IPS-15b (cell line): ENCODE data around the gene SASH3.

ENCODE experiments used
- H3K27me3 ChIP-seq: one replicate; pipeline ENCODE4 v1.6.1; 2013; ENCODE audit warnings: low read length; ENCODE audit not compliant: control insufficient read depth, insufficient read depth
- H3K36me3 ChIP-seq: one replicate; pipeline ENCODE4 v1.6.1; 2013; ENCODE audit warnings: low read length; ENCODE audit not compliant: control insufficient read depth, insufficient read depth
- H3K4me1 ChIP-seq: one replicate; pipeline ENCODE4 v1.6.1; 2013; ENCODE audit warnings: mild to moderate bottlenecking, low read length; ENCODE audit not compliant: control insufficient read depth, insufficient read depth
- H3K4me3 ChIP-seq: one replicate; pipeline ENCODE4 v1.5.1; 2013; ENCODE audit warnings: low read depth, low read length
- H3K9ac ChIP-seq: one replicate; pipeline ENCODE4 v1.6.1; 2013; ENCODE audit warnings: low read depth, mild to moderate bottlenecking, low read length
- H3K9me3 ChIP-seq: one replicate; pipeline ENCODE4 v1.6.1; 2013; ENCODE audit warnings: mild to moderate bottlenecking, low read length; ENCODE audit not compliant: control insufficient read depth, insufficient read depth

SASH3 gene

DNA sequence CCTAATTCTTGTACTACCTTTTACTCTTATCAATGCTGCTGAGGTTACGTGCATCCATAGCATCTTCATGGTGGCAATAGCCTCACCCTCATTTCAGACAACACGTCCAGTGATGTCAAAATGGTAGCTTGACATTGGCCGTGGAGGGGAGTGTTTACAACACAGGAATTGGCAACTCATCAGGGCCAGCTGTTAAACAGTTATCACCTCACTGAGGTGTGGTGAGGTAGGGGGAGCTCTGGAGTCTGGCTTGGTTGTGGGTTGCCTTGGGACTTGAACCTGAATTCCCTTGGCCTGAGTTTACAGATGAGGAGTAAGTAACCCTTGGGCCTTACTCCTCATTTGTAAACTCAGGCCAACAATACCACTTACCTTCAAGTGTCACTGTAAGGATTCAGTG, 10.4 kb downstream of the SASH3 start:
- Histone ChIP-seq H3K4me3 (no peak overlapping the region), H3K4me1 (no peaks in the 10 kb centered on the region), H3K9me3 (no peaks in the 10 kb centered on the region), H3K27me3 (no peaks in the 10 kb centered on the region), H3K36me3 (no peaks in the 10 kb centered on the region), H3K9ac (no peak overlapping the region)

GRCh38 chrX:129790808-129791207, 11.1 kb downstream of the SASH3 start:
- H3K36me3 ChIP-seq: no peaks in the 10 kb centered on the region
- H3K4me3 ChIP-seq: no peak overlapping the region
- H3K4me1 ChIP-seq: no peaks in the 10 kb centered on the region
- no peak overlapping the region for H3K9ac ChIP-seq
- no peaks in the 10 kb centered on the region for H3K27me3 ChIP-seq
- H3K9me3 ChIP-seq: no peaks in the 10 kb centered on the region

DNA sequence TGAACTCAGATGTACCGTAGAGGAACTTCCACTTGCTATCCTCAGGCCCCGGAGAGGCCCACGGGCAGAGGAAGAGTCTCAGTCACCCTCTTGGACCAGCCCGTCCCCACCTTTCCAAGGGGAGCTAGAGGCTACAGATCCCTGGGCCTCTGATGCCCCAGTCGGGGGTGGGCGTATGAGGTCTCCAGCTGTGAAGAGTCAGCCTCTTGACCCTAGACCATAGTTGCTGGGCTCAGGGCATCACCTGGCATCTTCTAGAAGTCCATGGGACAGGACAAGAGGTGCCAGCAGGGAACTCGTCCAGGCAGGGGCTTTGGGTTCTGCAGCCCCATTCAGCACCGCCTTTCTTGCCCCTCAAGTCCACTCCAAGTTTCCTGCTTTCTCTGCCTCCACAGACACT, 11.6 kb downstream of the SASH3 start:
- Histone ChIP-seq H3K27me3 (no peaks in the 10 kb centered on the region), H3K9me3 (no peaks in the 10 kb centered on the region), H3K4me3 (no peak overlapping the region), H3K36me3 (no peaks in the 10 kb centered on the region), H3K9ac (no peak overlapping the region), H3K4me1 (no peaks in the 10 kb centered on the region)

- Histone ChIP-seq H3K27me3 (no peaks in the 10 kb centered on the region), H3K9me3 (no peaks in the 10 kb centered on the region), H3K36me3 (no peaks in the 10 kb centered on the region), H3K4me1 (no peaks in the 10 kb centered on the region), H3K9ac (no peak overlapping the region), H3K4me3 (no peak overlapping the region)
These were observed 12.3 kb downstream of the SASH3 start for GRCh38 chrX:129791961-129792570.

GRCh38 chrX:129792586-129793291, 13.0 kb downstream of the SASH3 start:
- no peaks in the 10 kb centered on the region for H3K27me3 ChIP-seq
- H3K4me3 ChIP-seq: no peak overlapping the region
- H3K4me1 ChIP-seq: no peaks in the 10 kb centered on the region
- no peak overlapping the region for H3K9ac ChIP-seq
- no peaks in the 10 kb centered on the region for H3K36me3 ChIP-seq
- no peaks in the 10 kb centered on the region for H3K9me3 ChIP-seq

DNA sequence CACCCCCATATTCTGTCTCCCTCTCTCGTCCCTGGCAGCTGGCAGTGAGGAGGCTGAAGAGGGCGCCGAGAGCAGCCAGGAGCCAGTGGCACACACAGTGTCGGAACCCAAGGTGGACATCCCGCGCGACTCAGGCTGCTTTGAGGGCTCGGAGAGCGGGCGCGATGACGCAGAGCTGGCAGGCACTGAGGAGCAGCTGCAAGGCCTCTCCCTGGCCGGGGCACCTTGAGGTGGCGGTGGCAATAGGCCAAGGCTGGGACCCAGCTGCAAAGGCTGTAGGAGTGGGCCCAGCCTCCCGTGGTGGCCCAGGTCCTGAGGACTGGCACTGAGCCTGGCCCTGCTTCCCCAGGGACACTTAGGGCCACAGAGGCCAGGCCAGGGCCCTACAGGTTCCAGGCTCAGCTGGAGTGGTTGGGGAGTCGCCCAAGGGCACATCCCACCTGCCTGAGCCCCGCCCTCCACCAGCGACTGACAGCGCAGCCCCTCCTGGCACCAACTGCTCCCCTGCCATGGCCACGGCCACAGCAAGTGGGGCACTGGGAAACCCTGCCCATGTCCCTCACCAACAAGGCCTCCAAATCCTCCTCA, 13.9 kb downstream of the SASH3 start:
- Histone ChIP-seq H3K4me1 (no peaks in the 10 kb centered on the region), H3K9ac (no peak overlapping the region), H3K4me3 (no peak overlapping the region), H3K27me3 (no peaks in the 10 kb centered on the region), H3K36me3 (peaks cover 3% of the 10 kb centered on the region), H3K9me3 (no peaks in the 10 kb centered on the region)

- Histone ChIP-seq H3K9me3 (no peaks in the 10 kb centered on the region), H3K27me3 (no peaks in the 10 kb centered on the region), H3K4me1 (no peaks in the 10 kb centered on the region), H3K4me3 (no peak overlapping the region), H3K36me3 (peaks cover 3% of the 10 kb centered on the region), H3K9ac (no peak overlapping the region)
These were observed 15.8 kb downstream of the SASH3 start for GRCh38 chrX:129795584-129795983.

DNA sequence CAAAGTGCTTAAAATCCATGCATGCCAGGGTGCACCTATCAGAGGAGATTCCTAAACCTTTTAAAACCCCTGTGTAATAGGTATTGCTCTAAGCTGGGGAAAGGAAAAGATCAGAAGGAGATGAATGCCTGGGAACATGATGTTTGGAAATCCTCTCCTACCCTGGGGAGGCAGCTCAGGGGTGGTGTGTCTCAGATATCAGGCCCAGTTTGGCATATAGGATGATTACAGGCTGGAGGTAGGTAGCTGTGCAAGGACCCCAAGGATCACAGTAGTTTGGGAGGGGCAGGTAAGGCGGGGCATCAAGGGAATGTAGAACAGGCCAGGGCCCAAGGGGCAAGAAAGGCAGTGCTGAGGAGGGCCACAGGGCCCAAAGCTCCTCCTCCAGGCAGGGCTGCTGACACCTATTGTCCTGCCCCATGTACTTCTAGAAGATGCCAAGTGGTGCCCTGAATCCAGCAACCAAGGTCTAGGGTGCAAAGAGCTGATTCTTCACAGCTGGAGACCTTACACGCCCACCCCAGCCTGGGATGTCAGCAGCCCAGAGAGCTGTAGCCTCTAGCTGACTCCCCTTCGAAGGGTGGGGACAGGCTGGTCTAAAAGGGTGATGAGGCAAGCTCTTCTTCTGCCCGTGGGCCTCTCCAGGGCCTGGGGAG, 17.6 kb downstream of the SASH3 start:
- H3K36me3 ChIP-seq: peaks cover 3% of the 10 kb centered on the region
- no peak overlapping the region for H3K4me3 ChIP-seq
- H3K9me3 ChIP-seq: no peaks in the 10 kb centered on the region
- no peak overlapping the region for H3K9ac ChIP-seq
- H3K27me3 ChIP-seq: no peaks in the 10 kb centered on the region
- H3K4me1 ChIP-seq: no peaks in the 10 kb centered on the region

DNA sequence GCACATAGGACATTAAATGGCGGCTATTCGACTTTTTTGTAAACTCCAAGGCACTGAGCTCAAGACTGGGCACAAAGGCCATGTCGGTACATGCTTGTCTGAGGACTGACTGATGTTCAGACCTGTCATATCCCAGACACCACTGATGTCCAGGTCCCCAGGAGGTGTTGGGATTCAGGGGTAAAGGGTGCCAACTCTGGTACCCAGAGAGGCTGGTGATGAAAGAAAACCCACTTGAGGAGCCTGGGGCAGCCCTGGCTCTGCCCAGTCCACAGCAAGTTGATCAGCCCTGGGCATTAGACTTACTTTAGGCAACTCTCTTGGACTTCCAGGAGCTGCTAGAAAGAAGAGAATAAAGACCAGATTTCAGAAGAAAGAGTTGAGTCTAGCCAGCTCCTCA, 18.7 kb downstream of the SASH3 start:
- Histone ChIP-seq H3K4me1 (no peaks in the 10 kb centered on the region), H3K36me3 (peaks cover 3% of the 10 kb centered on the region), H3K27me3 (no peaks in the 10 kb centered on the region), H3K4me3 (no peak overlapping the region), H3K9ac (no peak overlapping the region), H3K9me3 (no peaks in the 10 kb centered on the region)

GRCh38 chrX:129798888-129799287, 19.1 kb downstream of the SASH3 start:
- Histone ChIP-seq H3K9ac (no peak overlapping the region), H3K4me1 (no peaks in the 10 kb centered on the region), H3K4me3 (no peak overlapping the region), H3K9me3 (no peaks in the 10 kb centered on the region), H3K36me3 (peaks cover 3% of the 10 kb centered on the region), H3K27me3 (no peaks in the 10 kb centered on the region)

GRCh38 chrX:129800186-129800585, 20.4 kb downstream of the SASH3 start:
- no peak overlapping the region for H3K9ac ChIP-seq

DNA sequence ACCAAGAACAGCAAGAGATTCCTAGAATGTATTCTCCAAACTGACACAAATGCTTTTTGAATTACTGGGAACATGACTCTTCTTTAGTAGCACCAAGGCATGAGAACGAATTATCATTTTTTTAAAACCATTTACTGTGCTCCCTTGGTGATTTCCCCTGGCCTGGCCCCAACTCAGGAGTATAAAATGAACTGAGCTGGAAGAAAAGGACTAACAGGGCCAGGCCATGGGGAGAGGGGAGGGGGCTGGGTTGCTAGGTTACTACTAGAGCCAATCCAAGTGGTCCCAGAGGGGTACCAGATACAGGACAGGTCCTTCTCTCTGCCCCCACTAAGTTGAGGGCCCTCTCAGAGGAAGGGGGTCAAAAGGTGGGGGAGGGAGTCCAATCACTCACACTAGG, 23.1 kb downstream of the SASH3 start:
- no peaks in the 10 kb centered on the region for H3K9me3 ChIP-seq
- H3K27me3 ChIP-seq: no peaks in the 10 kb centered on the region
- H3K36me3 ChIP-seq: peaks cover 7% of the 10 kb centered on the region
- H3K9ac ChIP-seq: no peak overlapping the region
- no peaks in the 10 kb centered on the region for H3K4me1 ChIP-seq
- H3K4me3 ChIP-seq: no peak overlapping the region

More at GRCh38 chrX:129800186-129800585, 20.4 kb downstream of the SASH3 start:
- no peak overlapping the region for H3K4me3 ChIP-seq
- H3K9me3 ChIP-seq: no peaks in the 10 kb centered on the region
- H3K27me3 ChIP-seq: no peaks in the 10 kb centered on the region
- peaks cover 6% of the 10 kb centered on the region for H3K36me3 ChIP-seq
- H3K4me1 ChIP-seq: no peaks in the 10 kb centered on the region
